ENCODE measurements around the gene OR52K1. TPM values are rescaled to one million over a fixed set of nuclear protein-coding genes. Genes with fewer than 3 reads are reported as not detected.

Gene OR52K1
- under 1 TPM in 1 of 4 donors, not detected in 3; 0.46 TPM for total RNA-seq

DNA sequence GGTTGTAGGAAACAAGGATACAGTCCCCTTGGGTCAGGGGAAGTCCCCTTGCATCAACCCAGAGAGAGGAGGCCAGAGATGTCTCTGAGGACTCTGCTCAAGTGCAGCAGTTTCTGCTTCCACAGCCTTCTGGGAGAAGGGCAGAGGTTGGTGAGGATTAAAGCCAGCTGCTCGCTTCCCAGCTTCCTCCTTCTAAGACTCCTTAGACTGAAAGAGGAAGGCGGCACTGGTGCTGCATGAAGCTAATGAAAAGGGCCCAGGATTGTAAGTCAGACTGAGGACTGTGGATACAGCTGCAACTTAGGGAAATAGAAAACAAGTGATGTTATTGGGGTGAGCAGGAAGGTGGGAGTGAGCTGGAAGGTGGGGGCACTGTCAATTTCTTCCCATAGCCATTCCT is at the start of gene OR52K1:
OR52K1 (plus strand) TSS at position 202 of the 400 bp plus-strand sequence. CDS start 6,255 bp downstream, outside the sequence.
- TF ChIP-seq, protein P1, sequence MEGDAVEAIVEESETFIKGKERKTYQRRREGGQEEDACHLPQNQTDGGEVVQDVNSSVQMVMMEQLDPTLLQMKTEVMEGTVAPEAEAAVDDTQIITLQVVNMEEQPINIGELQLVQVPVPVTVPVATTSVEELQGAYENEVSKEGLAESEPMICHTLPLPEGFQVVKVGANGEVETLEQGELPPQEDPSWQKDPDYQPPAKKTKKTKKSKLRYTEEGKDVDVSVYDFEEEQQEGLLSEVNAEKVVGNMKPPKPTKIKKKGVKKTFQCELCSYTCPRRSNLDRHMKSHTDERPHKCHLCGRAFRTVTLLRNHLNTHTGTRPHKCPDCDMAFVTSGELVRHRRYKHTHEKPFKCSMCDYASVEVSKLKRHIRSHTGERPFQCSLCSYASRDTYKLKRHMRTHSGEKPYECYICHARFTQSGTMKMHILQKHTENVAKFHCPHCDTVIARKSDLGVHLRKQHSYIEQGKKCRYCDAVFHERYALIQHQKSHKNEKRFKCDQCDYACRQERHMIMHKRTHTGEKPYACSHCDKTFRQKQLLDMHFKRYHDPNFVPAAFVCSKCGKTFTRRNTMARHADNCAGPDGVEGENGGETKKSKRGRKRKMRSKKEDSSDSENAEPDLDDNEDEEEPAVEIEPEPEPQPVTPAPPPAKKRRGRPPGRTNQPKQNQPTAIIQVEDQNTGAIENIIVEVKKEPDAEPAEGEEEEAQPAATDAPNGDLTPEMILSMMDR (IDR thresholded peaks at IDR 0.05) = no peak
- ATAC-seq (ENCODE audit: low FRiP score) (no peak), DNase-seq (ENCODE audit: low spot score) (no peak)

GRCh38 chr11:4433856-4434255 is 48.6 kb upstream of the OR52K1 start:
- DNase-seq (ENCODE audit: low spot score) (no peak), ATAC-seq (ENCODE audit: low FRiP score) (no peak)
- TF ChIP-seq, protein P1 (IDR thresholded peaks at IDR 0.05) = no peak

DNA sequence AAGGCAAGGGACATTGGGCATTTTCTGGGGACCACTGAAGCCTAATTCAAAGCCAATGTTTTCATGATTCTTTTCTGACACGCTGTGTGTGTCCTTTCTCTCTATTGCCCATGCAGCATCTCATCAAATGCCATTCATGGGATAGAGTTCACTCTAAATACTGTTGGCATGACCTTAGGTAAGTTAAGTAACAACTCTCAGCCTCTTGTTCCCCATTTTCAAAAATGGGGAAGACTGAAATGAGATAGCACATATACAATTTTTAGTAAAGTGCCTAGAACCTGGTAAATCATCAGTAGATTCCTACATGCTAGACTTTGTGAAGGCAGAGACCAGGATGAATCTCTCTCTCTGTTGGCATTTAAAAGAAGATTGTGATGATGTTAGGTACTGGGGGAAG is 46.0 kb upstream of the OR52K1 start:
- ATAC-seq (ENCODE audit: low FRiP score) (no peak), DNase-seq (ENCODE audit: low spot score) (no peak)
- TF ChIP-seq, protein P1 (IDR thresholded peaks at IDR 0.05) = no peak

DNA sequence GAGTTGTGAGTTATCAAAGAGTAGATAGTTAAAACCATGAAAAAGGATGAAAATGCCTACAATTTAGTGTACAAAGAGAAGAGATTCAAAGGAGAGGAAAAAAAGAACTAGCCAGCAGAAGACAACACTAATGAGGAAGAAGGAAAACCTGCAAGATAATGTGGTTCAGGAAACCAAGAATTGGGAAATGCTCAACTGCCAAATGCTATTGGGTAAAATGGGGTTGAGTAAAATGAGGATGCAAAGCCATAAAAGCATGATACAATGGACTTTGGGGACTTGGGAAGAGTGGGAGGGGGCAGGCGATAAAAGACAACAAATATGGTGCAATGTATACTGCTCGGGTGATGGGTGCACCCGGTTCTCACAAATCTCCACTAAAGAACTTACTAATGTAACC is 40.9 kb upstream of the OR52K1 start:
- DNase-seq (ENCODE audit: low spot score) (no peak), ATAC-seq (ENCODE audit: low FRiP score) (no peak)
- TF ChIP-seq, protein P1 (IDR thresholded peaks at IDR 0.05) = no peak

GRCh38 chr11:4443232-4443891 is 39.1 kb upstream of the OR52K1 start:
- TF ChIP-seq, protein P1 (IDR thresholded peaks at IDR 0.05) = no peak
- ATAC-seq (ENCODE audit: low FRiP score) = no peak

DNA sequence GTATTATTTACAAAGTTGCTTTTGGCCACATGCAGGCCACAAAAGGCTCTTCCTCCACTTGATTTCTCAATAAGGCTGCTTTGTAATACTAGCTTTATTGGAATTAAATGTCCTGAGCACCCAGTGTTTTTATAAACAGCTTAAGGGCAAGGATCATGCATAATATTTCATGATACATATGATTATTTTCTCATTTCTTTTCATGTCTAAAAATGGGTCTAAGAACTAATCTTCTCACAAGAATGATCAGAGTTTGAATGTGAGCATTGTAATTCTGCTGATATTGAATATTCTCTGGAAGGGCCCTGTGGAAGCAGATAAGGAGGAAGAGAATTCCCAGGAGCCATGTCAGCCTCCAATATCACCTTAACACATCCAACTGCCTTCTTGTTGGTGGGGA is 33.5 kb upstream of the OR52K1 start, which contains the start of gene OR52K2:
OR52K2 (plus strand) TSS at position 301 of the 400 bp plus-strand sequence; CDS start at position 346, 45 bp downstream.
- ATAC-seq (ENCODE audit: low FRiP score) = no peak
- no peak for DNase-seq (ENCODE audit: low spot score)
- TF ChIP-seq, protein P1 (IDR thresholded peaks at IDR 0.05) = no peak

More at GRCh38 chr11:4443232-4443891, 39.1 kb upstream of the OR52K1 start:
- no peak for DNase-seq (ENCODE audit: low spot score)

DNA sequence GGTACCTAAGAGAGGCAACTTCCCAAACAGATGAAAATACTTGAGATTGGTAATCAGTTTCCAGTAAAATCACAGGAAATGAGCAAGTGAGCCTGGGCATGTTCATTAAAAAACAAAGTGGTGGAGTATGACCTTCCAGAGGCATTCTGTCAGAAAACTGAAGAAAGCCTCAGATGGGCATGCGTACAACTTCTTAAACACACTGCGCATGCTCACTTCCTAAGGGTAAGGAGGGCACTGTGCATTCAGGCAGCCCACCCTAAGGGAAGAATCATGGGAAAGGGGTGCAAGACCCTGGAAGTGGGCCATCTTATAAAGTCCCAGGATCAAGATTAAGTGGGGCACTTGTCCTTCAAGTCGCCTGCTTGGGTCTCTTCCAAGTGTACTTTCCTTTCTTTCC is 29.3 kb upstream of the OR52K1 start:
- ATAC-seq (ENCODE audit: low FRiP score) (no peak), DNase-seq (ENCODE audit: low spot score) (no peak)
- TF ChIP-seq, protein P1 (IDR thresholded peaks at IDR 0.05) = no peak
